IMR-90 (cell line): ENCODE results near the gene SBNO1. TPM values are rescaled to one million over a fixed set of nuclear protein-coding genes. Genes with fewer than 3 reads are reported as not detected.

Source experiments
- ATAC-seq: fragments of 200-7000 bp; cut with Tn5 transposase; 2 replicates; pipeline ENCODE4 v1.9.1; 2020; ENCODE audit warnings: low read depth, mild to moderate bottlenecking, moderate library complexity
- BruUV-seq: library from RNA; stranded (reverse); fragments of 400-500 nt; replicated peaks from 2 replicates; lab custom pipeline; 2021; lab: Mats Ljungman, UMichigan
- CTCF ChIA-PET: fragments of 300-600 bp; formaldehyde crosslinking; extraction: SDS; loops from one replicate; lab custom pipeline; 2021; ENCODE audit warnings: antibody characterized with exemption; lab: Yijun Ruan, JAX
- POLR2A ChIA-PET: fragments of 300-600 bp; sonication (Branson Sonifier 250); formaldehyde crosslinking; loops from one replicate; lab custom pipeline; 2022; ENCODE audit warnings: antibody characterized with exemption; ENCODE audit not compliant: unreplicated experiment; lab: Charles Lee
- DNase-seq: peaks from one replicate; pipeline ENCODE4 v3.0.0; 2013
- H2AFZ ChIP-seq: replicated peaks from 2 replicates; pipeline ENCODE3; 2013; ENCODE audit warnings: low read length, mild to moderate bottlenecking; ENCODE audit not compliant: poor library complexity
- H2AK5ac ChIP-seq: 2 replicates; pipeline ENCODE4 v1.6.1; 2013; ENCODE audit warnings: low read depth, low read length, inconsistent platforms
- H2AK9ac ChIP-seq: replicated peaks from 2 replicates; pipeline ENCODE3; 2013; ENCODE audit warnings: mild to moderate bottlenecking, low read depth, low read length, moderate library complexity; ENCODE audit not compliant: poor library complexity
- H2BK120ac ChIP-seq: 2 replicates; pipeline ENCODE4 v1.6.1; 2013; ENCODE audit warnings: low read depth, low read length, inconsistent platforms
- H2BK15ac ChIP-seq: 3 replicates; pipeline ENCODE4 v1.6.1; 2013; ENCODE audit warnings: low read depth, low read length, inconsistent platforms
- H2BK20ac ChIP-seq: 2 replicates; pipeline ENCODE4 v1.6.1; 2013; ENCODE audit warnings: low read depth, mild to moderate bottlenecking, inconsistent platforms, low read length, moderate library complexity
- H2BK5ac ChIP-seq: 2 replicates; pipeline ENCODE4 v1.6.1; 2013; ENCODE audit warnings: mild to moderate bottlenecking, low read depth, low read length, inconsistent platforms; ENCODE audit not compliant: poor library complexity, severe bottlenecking
- H3K14ac ChIP-seq: replicated peaks from 2 replicates; pipeline ENCODE4 v1.6.1; 2013; ENCODE audit warnings: low read depth, low read length, inconsistent platforms
- H3K18ac ChIP-seq: 2 replicates; pipeline ENCODE4 v1.6.1; 2013; ENCODE audit warnings: low read depth, low read length, control low read depth
- H3K23ac ChIP-seq: 2 replicates; pipeline ENCODE4 v1.6.1; 2013; ENCODE audit warnings: low read depth, low read length, inconsistent platforms
- H3K27ac ChIP-seq: 2 replicates; pipeline ENCODE4 v1.5.1; 2013; ENCODE audit warnings: mild to moderate bottlenecking, control low read depth, low read length; ENCODE audit not compliant: insufficient read depth
- H3K27me3 ChIP-seq: 2 replicates; pipeline ENCODE4 v1.6.1; 2013; ENCODE audit warnings: low read length; ENCODE audit not compliant: control insufficient read depth, insufficient read depth
- H3K36me3 ChIP-seq: 2 replicates; pipeline ENCODE4 v1.6.1; 2013; ENCODE audit warnings: low read length, mixed read lengths; ENCODE audit not compliant: control insufficient read depth, insufficient read depth
- H3K4ac ChIP-seq: 2 replicates; pipeline ENCODE4 v1.6.1; 2013; ENCODE audit warnings: low read depth, low read length, inconsistent platforms
- H3K4me1 ChIP-seq: 2 replicates; pipeline ENCODE4 v1.6.1; 2013; ENCODE audit warnings: low read length, mixed read lengths; ENCODE audit not compliant: control insufficient read depth, insufficient read depth
- H3K4me2 ChIP-seq: 2 replicates; pipeline ENCODE4 v1.6.1; 2013; ENCODE audit warnings: low read depth, mild to moderate bottlenecking, control low read depth, low read length, moderate library complexity
- H3K4me3 ChIP-seq: 2 replicates; pipeline ENCODE4 v1.5.1; 2013; ENCODE audit warnings: low read depth, mild to moderate bottlenecking, control low read depth, low read length, moderate library complexity; ENCODE audit not compliant: insufficient read depth
- H3K56ac ChIP-seq: 2 replicates; pipeline ENCODE4 v1.6.1; 2013; ENCODE audit warnings: low read length, inconsistent platforms; ENCODE audit not compliant: insufficient read depth; ENCODE audit errors: extremely low read depth
- H3K79me1 ChIP-seq, 2 experiments: 2 replicates each; pipeline ENCODE4 v1.6.1; 2013; ENCODE audit warnings: low read length in 2 of 2, inconsistent platforms in 1 of 2, low read depth in 1 of 2
- H3K9ac ChIP-seq: 2 replicates; pipeline ENCODE4 v1.6.1; 2013; ENCODE audit warnings: low read depth, low read length, control low read depth
- H3K9me1 ChIP-seq: 2 replicates; pipeline ENCODE4 v1.6.1; 2013; ENCODE audit warnings: low read length, inconsistent platforms; ENCODE audit not compliant: insufficient read depth
- H3K9me3 ChIP-seq: 2 replicates; pipeline ENCODE4 v1.6.1; 2013; ENCODE audit warnings: low read length; ENCODE audit not compliant: control insufficient read depth, insufficient read depth
- H4K20me1 ChIP-seq: 2 replicates; pipeline ENCODE4 v1.6.1; 2013; ENCODE audit warnings: low read length, inconsistent platforms; ENCODE audit not compliant: insufficient read depth
- H4K5ac ChIP-seq: 2 replicates; pipeline ENCODE4 v1.6.1; 2013; ENCODE audit warnings: mild to moderate bottlenecking, low read depth, low read length, control low read depth
- H4K8ac ChIP-seq, 2 experiments: 2 replicates each; pipeline ENCODE4 v1.6.1; 2013; ENCODE audit warnings: low read depth in 2 of 2, low read length in 2 of 2, control low read depth in 1 of 2, inconsistent platforms in 1 of 2
- H4K91ac ChIP-seq: 2 replicates; pipeline ENCODE4 v1.6.1; 2013; ENCODE audit warnings: low read depth, low read length, inconsistent platforms; ENCODE audit not compliant: insufficient read depth
- BHLHE40 ChIP-seq: fragments of 150-350 bp; IDR thresholded peaks from 2 replicates; pipeline ENCODE4 v1.6.1; 2016; ENCODE audit warnings: mild to moderate bottlenecking, low read depth, low read length
- CTCF ChIP-seq: conservative IDR thresholded peaks from 2 replicates; pipeline ENCODE4 v1.5.1; 2012; ENCODE audit warnings: mild to moderate bottlenecking, low read depth, low read length, improper control_type of control experiment
- FOS ChIP-seq: fragments of 150-350 bp; IDR thresholded peaks from 2 replicates; pipeline ENCODE4 v1.6.1; 2016; ENCODE audit warnings: low read depth, low read length
- MAFK ChIP-seq: IDR thresholded peaks from 2 replicates; pipeline ENCODE4 v1.6.1; 2012; ENCODE audit warnings: low read depth, low read length, improper control_type of control experiment
- MXI1 ChIP-seq: IDR thresholded peaks from 2 replicates; pipeline ENCODE4 v1.6.1; 2012; ENCODE audit warnings: low read depth, mild to moderate bottlenecking, low read length, moderate library complexity, borderline replicate concordance
- RFX5 ChIP-seq: IDR thresholded peaks from 2 replicates; pipeline ENCODE4 v1.8.0; 2012; ENCODE audit warnings: low read depth, mild to moderate bottlenecking, low read length, moderate library complexity
- WGBS, 2 experiments: methylation state at CpG; one replicate each; pipeline versions ENCODE4 v1.1.5 to v1.1.7; 2013; ENCODE audit warnings: missing lambda C conversion rate in 2 of 2; ENCODE audit not compliant: insufficient read length in 1 of 2; ENCODE audit errors: extremely low coverage in 2 of 2; 5-methylcytosine and 5-hydroxymethylcytosine counted together
- dilution Hi-C: fragments of 300-500 bp; cut with HindIII; formaldehyde crosslinking; loops from one replicate; pipeline ENCODE4 v1.14.3; 2018; ENCODE audit warnings: low sequenced_read_pairs; ENCODE audit not compliant: unreplicated experiment
- in situ Hi-C: fragments of 300-500 bp; cut with MboI; formaldehyde crosslinking; loops from 3 replicates; pipeline ENCODE4 v1.14.3; 2019; ENCODE audit warnings: low sequenced_read_pairs, inconsistent platforms, mixed read lengths
- intact Hi-C: fragments of 100-400 bp; cut with micrococcal nuclease; formaldehyde crosslinking; loops from 2 replicates; pipeline ENCODE4 v1.10.0; 2022
- polyA plus RNA-seq, 3 experiments: library from polyadenylated mRNA; depleted of rRNA; stranded (reverse); fragments of >200 nt; gene quantifications; 2 replicates each; pipeline ENCODE4 v1.2.3, GENCODE V29; 2012; ENCODE audit warnings: low replicate concordance in 1 of 3
- total RNA-seq: library from RNA; depleted of rRNA; stranded (reverse); fragments of >200 nt; gene quantifications from 2 replicates; pipeline ENCODE4 v1.2.3, GENCODE V29; 2012

SBNO1 gene
- total and polyA plus RNA-seq, 2 of the 4 experiments (the other 2 are of a cell fraction) = 5.3 to 24.9 TPM

DNA sequence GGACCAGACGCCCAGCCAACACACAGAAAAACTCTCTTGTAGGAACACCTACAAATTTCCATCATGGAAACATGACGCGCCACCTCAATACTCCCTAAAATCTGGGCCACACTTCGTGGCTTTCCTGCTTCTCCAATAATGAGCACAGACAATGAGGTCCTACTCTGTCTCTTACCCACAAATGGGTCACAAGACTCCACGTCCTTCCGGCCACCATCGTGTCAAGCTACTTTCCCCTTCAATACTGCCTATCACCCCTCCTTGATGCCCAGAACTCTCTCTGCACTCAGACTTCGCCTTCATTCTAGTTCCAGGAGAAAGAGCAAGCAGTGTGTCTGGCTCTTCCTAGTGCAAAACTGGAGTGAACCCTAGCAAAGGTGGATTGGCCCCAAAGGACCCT is 28.1 kb downstream of the SBNO1 start:
- CTCF ChIA-PET = no interaction called here
- Histone ChIP-seq H3K9ac (no peak overlapping the region), H3K23ac (no peak overlapping the region), H3K56ac (no peak overlapping the region), H2BK20ac (no peak overlapping the region), H3K36me3 (peaks cover 38% of the 10 kb centered on the region), H3K79me1 (peaks cover 18 to 38% of the 10 kb centered on the region in 2 experiments), H3K4me2 (no peak overlapping the region), H2BK5ac (no peak overlapping the region), H4K91ac (no peak overlapping the region), H2AK5ac (no peak overlapping the region), H2AK9ac (no peak overlapping the region), H3K18ac (no peak overlapping the region), H4K5ac (no peak overlapping the region), H3K14ac (no peak overlapping the region), H4K8ac (no peak overlapping the region), H3K9me1 (0 out of 2 replicates have a peak, but pooled peaks cover 3% of the 10 kb centered on the region), H2BK120ac (no peak overlapping the region), H3K27me3 (no peaks in the 10 kb centered on the region), H3K4ac (no peak overlapping the region), H4K20me1 (peaks cover 5% of the 10 kb centered on the region), H3K4me3 (no peak overlapping the region), H3K27ac (no peak overlapping the region), H2AFZ (no peak overlapping the region), H3K9me3 (no peaks in the 10 kb centered on the region), H3K4me1 (no peaks in the 10 kb centered on the region), H2BK15ac (no peak overlapping the region)
- intact Hi-C loops = no loop called here
- DNase-seq (no peak), ATAC-seq (no peak)
- TF ChIP-seq RFX5 (no peak), CTCF (no peak), FOS (no peak), BHLHE40 (no peak), MXI1 (no peak), MAFK (no peak)
- BruUV-seq = no TSS peak
- dilution Hi-C loops = no loop called here
- WGBS, 2 experiments = 95% methylated on average over 3 of the region's 8 CpGs; no CpG with 5 or more reads in 1 of the 2 experiments
- POLR2A ChIA-PET = interaction anchor here (0.6 kb wide), 1 partner anchor 196 kb away, joined by 8 read pairs; no protein-coding TSS in a partner anchor
- in situ Hi-C loops = no loop called here
